GM18517 (cell line): Measurements from ENCODE around the gene ADRM1.

ENCODE experiments used
- ATAC-seq: cut with Tn5 transposase; IDR thresholded peaks from one replicate; pipeline ENCODE4 v1.9.1; 2021; ENCODE audit warnings: mild to moderate bottlenecking, moderate library complexity; ENCODE audit not compliant: unreplicated experiment

ADRM1 gene

DNA sequence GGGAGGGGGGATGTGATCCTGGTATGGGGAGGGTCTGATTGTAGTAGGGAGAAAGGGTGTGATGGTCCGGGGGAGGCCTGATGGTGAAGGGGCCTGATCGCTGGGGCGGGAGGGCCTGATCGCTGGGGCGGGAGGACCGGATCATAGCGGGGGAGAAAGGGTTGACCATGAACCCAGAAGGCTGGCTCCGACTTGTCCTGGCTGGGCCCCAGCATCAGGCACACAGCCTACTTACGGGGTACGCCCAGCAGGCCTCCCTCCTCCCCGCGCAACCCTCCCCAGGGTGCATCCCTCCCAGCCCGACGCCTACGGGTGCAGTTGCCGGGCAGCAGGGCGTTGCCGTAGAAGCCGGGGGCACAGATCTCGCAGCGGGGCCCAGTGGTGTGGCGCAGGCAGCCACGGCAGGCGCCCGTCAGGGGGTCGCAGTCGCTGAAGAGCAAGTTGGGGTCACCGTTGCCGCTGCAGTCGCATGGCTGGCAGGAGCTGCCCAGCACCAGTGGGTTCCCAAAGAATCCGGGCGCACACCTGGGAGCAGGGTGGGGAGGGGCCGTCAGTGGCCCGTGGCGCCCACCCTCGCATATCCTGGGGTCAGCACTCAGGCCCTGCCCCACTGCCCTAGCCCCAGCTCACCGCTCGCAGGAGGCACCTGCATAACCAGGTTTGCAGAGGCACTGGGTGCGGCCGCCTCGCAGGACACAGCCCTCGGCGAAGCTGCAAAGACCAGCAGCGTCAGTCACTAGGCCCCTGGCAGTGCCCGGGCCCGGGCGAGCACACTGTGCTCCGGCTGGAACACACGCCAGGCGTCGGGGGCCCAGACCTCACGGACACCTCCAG is 20.6 kb downstream of the ADRM1 start:
- ATAC-seq, result no peak

DNA sequence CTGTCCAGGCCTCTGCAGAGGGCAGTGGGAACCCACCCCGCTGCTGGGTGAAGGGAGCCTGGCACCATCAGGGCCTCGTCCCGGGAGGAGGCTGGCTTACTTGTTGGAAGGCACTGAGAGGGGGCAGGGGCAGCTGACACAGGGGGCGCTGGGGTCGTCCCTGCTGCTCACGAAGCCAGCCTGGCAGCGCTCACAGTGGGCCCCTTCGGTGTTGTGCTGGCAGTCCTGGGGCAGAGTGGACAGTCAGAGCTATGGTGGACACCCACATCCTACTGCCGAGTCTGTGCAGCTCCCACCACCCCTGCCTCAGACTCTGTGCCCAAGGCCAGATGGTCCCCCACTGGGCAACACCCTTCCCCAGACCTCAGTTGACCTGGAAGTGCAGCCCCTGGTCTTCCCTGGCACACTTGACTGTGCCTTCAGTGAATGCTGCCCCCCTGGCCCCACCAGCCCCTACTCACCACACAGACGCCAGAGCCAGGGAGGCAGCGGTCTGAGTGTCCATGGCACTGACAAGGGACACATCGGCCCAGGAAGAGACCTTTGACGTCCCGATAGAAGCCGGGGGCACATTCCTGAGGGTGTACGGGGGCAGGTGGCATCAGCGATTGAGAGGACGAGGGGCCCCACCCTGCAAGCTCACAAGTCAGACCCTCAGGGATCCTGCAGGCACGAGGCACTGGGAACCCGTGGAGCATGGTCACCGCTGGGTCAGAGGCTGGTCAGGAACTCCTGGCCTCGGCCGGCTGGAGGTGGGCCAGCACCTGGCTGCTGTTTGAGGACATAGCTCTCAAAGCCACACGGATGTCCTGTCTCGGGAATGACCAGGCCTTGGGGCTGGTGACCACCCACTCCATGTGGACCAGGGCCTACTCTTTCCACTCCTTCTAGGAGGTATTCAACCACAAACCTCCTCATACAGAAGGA is 21.4 kb downstream of the ADRM1 start:
- no peak for ATAC-seq

DNA sequence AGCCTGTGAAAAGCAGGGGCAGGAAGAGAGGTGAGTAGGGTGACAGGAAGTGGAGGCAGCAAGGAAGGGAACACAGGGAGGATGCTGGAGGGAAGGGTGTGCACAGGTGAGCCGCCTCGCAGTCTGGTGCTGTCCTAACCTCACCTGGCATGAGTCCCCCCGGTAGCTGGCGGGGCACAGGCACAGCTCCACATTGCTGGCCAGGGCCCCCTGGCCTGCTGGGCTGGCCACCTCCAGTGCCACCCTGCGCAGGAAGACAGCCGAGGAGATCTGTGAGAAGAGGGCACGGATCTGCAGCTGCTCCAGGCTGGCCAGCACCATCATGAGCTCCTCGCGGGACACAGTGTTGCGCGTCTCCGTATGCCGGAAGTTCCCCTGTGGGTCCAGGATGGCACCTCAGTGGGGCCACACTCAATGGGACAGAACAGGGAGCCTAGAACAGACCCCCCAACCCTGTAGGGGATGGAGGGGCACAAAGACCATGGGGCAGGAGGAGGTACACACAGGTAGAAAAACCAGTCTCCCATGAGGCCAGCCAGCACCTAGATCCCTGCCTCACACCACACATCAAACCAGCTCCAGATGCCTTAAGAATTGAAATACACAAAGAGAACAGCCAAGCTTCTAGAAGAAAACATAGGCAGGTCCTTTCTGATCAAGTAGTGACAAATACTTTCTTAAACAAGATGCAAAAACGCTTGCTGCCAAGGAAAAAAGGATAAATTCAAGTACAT is 22.5 kb downstream of the ADRM1 start:
- ATAC-seq, result no peak

DNA sequence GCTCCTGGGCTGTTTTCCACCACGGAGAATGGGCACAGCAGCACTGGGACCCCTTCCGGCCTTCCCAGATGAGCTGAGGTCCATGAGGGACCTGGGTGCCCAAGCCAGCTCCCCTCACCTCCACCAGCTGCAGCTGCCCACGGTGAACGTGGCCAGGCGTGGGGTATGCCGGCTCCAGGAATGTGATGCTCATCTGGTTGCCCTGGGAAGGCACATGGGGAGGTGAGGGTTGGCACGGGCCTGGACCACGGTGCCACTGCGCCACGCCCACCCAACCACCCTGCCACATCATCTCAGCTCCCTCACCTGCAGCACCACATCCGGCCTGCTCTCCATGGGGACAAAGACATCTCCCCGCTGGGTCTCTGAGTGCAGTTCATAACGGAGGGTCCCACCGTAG is 23.8 kb downstream of the ADRM1 start:
- no peak for ATAC-seq

DNA sequence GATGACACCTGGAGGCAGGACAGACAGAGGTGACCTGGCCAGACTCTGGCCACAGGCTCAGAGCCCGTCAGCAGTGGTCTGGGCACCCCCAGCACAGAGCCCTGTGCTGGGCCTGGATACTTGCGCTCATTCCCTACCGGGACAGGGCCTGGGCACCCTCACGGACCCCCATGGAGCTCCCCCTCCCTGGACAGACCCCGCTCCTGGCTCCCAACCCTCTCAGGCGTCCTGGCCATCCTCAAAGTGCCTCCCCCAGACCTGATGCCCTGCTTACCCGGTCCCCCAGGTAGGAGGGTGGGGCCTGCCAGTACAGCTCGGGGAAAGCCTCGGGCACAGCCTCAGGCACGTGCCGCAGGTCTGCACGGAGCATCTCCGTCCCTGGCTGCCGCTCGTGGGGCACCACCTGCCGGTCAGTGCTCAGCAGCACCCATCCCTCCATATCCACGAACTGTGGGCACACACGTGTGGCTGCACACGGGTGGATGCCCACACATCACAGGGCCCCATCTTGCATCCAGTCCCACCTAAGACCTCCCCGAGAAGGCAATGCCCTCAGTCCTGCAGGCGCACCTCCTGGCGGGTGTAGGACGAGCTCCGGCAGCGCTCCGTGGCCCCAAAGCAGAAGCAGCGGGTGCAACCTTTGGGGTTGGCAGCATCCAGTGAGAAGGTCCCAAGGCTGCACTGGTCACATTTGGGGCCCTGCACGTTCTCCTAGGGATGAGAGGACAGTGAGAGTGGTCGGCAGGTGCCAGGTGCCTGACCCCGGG is 24.3 kb downstream of the ADRM1 start:
- no peak for ATAC-seq

DNA sequence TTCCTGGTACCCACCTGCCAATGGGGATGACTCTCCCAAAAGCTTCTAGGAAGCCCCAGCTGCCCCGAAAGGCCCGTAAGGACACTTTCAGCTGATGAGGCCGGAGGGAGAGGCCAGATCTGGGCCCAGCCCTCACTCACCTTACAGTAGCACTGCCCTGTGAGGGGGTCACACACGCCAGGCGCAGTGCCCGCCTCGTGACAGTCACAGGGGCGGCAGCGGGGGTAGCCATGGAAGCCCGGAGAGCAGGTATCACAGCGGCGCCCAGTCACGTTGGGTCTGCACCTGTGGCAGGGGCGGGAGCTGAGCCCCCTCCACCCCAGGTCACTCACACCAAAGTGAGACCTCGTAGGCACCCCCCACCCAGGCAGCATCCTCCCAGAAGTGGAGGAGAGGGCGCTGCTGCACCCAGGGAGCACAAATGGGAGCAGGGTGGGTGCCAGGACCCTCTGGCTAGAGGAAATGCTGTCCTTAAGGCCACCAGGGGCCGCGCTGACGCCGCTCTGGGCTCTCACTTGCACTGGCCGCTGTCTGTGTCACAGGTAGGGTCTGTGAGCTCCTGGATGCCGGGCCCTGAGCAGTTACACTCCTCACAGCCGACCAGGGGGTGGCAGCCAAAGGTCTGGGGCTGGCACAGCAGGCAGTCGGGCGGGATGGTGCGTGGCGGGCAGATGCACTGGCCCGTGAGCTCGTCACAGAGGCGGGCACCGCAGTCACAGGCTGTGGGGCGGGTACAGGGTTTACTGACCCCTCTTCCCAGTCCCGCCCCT is 25.1 kb downstream of the ADRM1 start:
- no peak for ATAC-seq

DNA sequence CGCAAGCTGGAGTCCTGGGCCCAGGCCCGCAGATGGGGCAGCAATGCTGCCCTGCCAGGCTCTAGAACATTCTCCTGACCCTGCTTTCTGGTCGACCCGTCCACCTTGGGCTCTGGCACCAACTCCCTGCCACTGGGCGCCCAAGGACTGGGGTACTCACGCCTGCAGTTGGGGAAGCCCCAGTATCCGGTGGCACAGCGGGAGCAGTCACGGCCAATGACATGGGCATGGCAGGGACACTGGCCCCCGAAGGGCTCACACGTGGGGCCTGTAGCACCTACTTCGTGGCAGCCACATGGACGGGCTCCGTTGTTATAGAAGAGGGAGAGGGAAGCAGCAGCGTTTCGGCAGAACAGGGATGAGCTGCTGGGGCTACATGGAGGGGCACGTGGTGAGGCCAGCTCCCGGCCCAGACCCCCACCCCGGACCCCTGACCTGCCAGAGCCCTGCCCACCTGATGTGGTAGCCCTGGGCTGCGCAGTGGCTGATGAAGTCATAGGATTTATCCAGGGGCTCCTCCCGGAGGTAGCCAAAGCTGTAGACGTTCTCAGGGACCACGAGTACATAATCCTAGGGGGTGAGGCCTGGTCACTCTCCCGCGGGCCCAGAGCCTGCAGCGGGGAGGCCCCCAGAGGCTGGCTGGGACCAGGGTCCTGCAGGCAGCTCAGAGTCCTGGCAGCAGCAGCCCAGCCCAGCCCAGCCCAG is 26.0 kb downstream of the ADRM1 start:
- no peak for ATAC-seq

DNA sequence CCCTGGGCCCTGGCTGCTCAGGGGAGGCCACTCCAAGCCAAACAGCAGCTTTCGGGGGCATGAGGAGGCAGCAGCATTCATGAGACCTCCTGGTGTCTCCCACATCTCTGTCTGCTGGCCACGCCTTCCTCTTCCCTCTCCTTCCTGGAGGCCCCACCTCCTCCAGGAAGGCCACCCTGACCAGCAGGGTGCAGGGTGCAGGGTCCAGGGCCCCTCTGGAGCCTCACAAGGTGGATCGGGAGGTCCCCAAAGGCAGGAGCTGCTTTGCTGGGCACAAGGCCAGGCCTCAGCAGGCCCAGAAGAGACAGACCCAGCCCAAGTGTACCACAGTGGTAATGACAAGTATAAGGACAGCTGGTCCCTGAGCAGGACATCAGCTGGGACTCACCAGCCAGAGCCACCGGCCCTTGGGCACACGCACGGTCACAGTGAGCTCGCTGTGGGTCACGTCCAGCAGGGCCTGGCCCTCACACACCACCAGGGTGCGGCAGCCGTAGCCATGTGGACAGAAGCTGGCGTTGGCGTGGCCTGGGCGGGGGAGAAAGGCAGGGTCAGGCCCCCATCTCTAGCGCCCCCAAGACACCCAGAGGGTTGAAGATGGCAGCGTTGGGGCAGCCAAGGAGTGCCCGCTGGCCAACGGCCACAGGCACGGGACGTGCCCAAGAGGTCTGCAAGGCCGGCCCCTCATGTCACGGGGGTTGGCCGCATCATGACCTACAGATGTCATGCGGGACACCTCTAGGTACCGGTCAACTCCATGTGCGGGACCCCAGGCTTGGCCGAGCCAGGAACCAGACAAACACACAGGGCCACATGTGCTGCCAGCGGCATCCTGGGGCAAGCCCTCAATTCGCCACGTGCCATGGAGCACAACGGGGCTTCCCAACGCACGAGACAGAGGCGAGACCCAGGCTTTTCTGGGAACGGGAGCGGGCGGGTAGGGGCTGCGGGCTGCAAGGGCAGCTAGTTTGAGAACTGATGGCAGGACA is 26.9 kb downstream of the ADRM1 start:
- no peak for ATAC-seq

DNA sequence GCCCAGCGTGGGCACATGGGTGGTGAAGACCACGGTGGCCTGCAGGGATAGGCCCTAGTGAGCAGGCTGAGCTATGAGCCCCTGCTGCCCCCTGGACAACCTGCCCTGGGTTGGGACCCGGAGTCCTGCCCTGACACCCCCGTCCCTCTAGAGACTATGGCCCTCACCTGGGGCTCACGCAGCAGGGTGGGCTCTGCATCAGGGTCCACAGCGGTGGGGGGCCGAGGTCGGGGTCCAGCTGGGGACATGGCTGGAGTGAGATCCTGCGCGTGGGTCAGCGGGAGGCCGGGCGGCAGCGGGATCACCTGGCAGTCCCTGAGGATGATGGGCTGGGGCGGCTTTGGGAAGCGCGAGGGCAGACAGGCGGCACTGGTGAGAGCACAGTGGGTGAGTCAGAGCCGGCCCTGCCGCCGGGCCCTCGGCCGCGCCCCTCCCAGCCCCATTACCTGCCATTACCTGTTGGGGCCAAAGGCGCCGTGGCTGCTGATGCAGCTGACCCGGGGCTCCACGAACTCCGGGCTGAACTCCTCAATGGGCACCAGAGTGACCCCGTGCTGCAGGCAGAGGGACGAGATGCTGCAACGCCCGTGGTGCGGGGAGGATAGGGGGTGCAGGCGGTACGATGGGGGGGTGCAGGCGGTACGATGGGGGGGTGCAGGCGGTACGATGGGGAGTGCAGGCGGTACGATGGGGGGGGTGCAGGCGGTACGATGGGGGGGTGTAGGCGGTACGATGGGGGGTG is 27.9 kb downstream of the ADRM1 start:
- ATAC-seq, result no peak

DNA sequence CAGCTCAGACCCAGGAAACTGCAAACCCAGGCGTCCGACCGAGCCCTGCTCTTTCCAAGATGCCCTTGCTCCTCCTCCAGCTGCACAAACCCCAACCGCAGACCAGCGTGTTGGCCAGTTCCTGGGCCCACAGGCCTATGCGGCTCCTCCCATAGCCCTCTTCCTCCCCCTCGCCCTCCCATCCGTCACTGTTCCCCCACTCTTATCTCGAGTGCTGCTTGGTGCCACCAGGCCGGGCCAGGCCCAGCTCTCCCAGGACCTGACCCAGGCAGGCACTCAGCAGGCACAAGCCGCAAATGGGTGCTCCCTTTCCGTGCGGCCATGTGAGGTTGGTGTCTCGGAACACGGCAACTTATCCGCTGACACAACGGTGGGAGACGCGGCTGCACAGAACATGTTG is 28.6 kb downstream of the ADRM1 start:
- no peak for ATAC-seq

DNA sequence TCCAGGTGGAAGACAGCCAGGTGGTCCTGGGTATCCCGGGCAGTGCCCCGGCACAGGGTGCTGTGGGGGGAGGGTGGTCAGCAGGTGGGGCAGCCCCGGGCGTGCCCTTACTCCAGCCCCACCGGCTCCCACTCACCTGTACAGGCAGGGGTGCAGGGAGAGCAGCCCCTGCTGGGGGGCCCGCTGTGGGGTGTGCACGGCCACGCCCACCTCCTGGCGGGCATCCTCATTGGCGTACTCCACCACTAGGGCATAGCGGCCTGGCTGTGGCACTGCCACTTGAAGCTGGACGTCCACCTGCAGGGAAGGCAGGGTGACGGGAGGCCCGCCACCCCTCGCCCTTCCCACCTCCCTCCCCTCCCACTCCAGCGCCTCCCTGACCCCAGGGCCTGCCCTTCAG is 29.6 kb downstream of the ADRM1 start:
- no peak for ATAC-seq

DNA sequence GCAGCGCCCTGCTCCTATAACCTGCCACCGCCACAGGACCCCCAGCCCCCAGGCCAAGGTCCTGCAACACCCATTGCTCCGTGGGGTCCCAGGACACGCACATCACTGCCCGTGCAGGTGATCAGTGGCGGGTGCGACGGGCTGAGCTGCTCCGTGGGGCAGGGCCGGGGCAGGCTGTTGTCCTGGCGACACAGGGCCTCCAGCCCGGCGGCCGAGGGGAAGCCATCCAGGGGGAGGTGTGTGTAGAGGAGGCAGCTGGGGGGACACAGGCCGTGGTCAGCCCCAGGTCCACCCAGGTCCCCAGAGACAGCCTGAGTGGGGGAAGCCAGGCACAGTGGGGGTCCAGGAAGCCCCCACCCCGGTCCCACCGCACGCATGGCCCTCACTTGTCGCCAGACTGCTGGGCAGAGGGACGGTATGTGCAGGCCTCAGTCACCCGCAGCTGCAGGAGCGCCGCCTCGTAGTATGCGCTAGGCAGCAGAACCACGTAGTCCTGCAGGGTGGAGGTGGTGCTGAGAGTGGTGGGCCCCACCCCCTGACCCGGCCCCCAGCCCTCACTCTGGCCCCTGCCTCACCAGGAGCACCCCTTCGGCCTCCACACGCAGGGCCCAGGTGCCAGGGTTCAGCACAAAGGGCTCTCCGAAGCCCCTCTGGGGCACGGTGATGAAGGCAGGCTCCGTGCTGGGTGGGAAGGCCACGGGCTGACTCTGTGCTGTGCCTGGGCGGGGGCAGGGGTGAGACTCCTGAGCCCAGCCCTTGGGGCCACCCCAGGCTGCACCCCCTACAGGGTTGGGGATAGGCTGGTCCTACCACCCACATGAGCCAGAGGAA is 30.4 kb downstream of the ADRM1 start:
- ATAC-seq, result no peak

DNA sequence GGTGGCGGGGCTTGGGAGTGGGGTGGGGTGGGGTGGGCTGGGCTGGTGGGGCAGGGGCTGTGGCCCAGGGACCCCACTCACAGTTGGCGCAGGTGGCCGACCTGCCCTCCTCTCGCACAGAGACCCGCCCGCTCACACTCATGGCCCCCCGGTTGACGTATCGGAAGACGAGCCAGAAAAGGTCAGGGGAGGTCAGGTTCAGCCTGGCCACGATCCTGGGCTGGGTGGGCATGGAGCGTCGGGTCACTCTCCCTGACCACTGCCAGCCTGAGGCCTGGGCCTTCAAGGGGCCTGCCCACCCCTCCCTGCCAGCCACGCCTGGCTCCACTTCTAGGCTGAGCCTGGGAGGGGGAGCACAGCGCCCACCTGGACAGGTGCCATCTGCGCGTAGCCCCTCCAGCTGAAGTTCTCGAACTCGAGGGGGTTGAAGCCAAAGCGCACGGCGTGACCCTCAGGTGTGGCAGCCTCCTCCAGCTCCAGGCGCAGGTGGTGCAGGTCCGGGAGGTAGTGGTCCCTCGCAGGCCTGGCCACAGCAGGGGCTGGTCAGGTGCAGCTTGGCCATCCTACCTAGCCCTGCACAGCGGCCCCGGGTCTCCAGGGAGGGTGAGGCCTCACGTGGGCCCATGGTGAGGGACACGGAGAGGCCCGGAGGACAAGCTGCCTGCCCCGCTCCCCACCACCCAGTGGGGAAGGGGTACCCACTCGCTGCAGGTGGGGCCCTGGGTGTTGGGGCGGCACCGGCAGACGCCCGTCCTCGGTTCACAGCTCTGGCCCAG is 31.2 kb downstream of the ADRM1 start:
- ATAC-seq, result no peak

DNA sequence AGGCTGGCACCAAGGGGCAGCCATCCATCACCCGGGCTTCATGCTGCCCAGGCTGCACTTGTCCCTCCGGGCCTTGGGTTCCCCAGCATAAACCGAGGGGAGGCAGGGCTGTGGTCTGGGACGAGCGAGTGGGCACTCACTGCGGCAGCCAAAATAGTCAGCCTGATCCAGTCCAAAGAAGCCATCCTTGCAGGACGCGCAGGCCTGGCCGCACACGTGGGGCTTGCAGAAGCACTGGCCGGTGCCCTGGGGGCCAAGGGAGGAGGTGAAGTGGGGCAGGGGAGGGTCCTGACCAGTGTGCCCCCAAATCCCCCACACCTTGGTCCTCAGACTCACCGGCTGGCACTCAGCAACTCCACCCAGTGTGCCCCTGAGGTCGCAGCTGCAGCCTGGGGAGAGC is 32.1 kb downstream of the ADRM1 start:
- no peak for ATAC-seq

DNA sequence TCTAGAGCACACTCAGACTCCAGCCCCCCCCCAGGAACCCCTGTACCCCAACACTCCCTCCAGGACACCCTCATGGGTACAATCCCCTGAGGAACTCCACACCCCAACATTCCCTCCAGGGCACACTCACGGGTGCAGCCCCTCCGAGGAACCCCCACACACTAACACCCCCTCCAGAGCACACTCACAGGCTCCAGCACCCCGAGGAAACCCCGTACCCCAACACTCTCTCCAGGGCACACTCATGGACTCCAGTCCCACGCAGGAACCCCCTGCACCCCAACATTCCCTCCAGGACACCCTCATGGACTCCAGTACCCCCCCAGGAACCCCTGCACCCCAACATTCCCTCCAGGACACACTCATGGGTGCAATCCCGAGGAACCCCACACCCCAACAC is 32.7 kb downstream of the ADRM1 start:
- no peak for ATAC-seq

DNA sequence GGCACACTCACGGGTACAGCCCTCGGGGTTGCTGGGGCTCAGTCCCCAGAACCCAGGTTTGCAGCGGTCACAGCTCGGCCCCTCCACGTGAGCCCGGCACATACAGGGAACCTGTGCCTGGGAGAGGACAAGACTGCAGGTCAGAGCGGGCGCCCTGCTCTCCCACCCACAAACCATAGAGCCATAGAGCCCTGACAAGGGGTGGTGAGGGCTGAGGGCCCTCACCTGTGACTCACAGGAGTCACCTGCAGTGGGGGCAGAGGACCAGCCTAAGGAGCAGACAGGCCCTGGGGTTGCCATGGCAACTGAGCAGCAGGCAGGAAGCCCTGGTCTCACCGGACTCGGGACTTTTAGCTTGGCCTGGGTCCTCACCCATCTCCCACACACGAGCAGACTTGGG is 33.5 kb downstream of the ADRM1 start:
- ATAC-seq, result no peak
